Tibial nerve (tissue), 4 donors: ENCODE results near the gene CLHC1. TPM values are rescaled to one million over a fixed set of nuclear protein-coding genes. Genes with fewer than 3 reads are reported as not detected.

Source experiments
- DNase-seq, 2 donors: peaks; one replicate each; pipeline ENCODE4 v3.0.0-alpha.2; 2019; ENCODE audit warnings: low spot score in 2 of 2
- H3K27ac ChIP-seq, 4 donors: fragments of 200-600 bp; sonication (generic) in 3 of 4; one replicate each; pipeline ENCODE4 v1.5.1; 2017 to 2019; ENCODE audit warnings: mild to moderate bottlenecking in 1 of 4
- H3K27me3 ChIP-seq, 2 donors: fragments of 200-600 bp; sonication (generic) in 1 of 2; one replicate each; pipeline versions ENCODE4 v1.5.1 to v1.6.0; 2017 to 2019
- H3K36me3 ChIP-seq, 3 donors: fragments of 200-600 bp; sonication (generic); one replicate each; pipeline ENCODE4 v1.5.1; 2018 to 2019
- H3K4me1 ChIP-seq, 4 donors: fragments of 200-600 bp; sonication (generic) in 3 of 4; one replicate each; pipeline ENCODE4 v1.5.1; 2017 to 2019
- H3K4me3 ChIP-seq, 4 donors: fragments of 200-600 bp; sonication (generic) in 3 of 4; one replicate each; pipeline ENCODE4 v1.5.1; 2017 to 2019; ENCODE audit warnings: mild to moderate bottlenecking in 1 of 4, moderate library complexity in 1 of 4
- H3K9me3 ChIP-seq, 4 donors: fragments of 200-600 bp; sonication (generic) in 3 of 4; one replicate each; pipeline ENCODE4 v1.5.1; 2017 to 2019
- EP300 ChIP-seq, 2 donors: sonication (generic); formaldehyde crosslinking; IDR thresholded peaks; one replicate each; pipeline ENCODE4 v1.6.1; 2017; ENCODE audit warnings: antibody characterized with exemption in 2 of 2, mild to moderate bottlenecking in 1 of 2
- POLR2A ChIP-seq, 2 donors: fragments of 450-650 bp; IDR thresholded peaks; one replicate each; pipeline ENCODE4 v1.6.1; 2017; ENCODE audit warnings: antibody characterized with exemption in 2 of 2, mild to moderate bottlenecking in 2 of 2, moderate library complexity in 2 of 2
- WGBS, 2 donors: methylation state at CpG; one replicate each; pipeline ENCODE4 v1.1.5; 2018; 5-methylcytosine and 5-hydroxymethylcytosine counted together
- total RNA-seq, 4 donors: library from RNA; depleted of rRNA; stranded (reverse); fragments of >200 nt; gene quantifications; one replicate each; pipeline ENCODE4 v1.1.0, GENCODE V29; 2016
- TF ChIP-seq, protein P1 (sequence below), 5 experiments: fragments of 200-600 bp in 3 of 5; fragments of 450-650 bp in 2 of 5; sonication (generic) in 3 of 5; IDR thresholded peaks; one replicate each; pipeline ENCODE4 v1.5.1; 2016 to 2019; ENCODE audit warnings: antibody characterized with exemption in 5 of 5, mild to moderate bottlenecking in 3 of 5, moderate library complexity in 2 of 5

CLHC1 gene
- total RNA-seq, 4 donors from 2014 or later: 1.7 to 15.6 (median 9.9) TPM

- DNase-seq: no peak
- Histone ChIP-seq H3K27ac (peak overlapping the region in 1 of 4 donors; percentile 58), H3K4me3 (no peak overlapping the region), H3K27me3 (no peaks in the 10 kb centered on the region), H3K36me3 (no peaks in the 10 kb centered on the region), H3K4me1 (peaks cover 0 to 64% (median 30%) of the 10 kb centered on the region in 4 donors), H3K9me3 (no peaks in the 10 kb centered on the region)
- TF ChIP-seq EP300 (IDR thresholded peaks at IDR 0.05): no peak
- WGBS, 2 donors: 85 to 88% methylated on average over 14 of the region's 14 CpGs
Observed at GRCh38 chr2:55152475-55153412, 79.3 kb downstream of the CLHC1 start.

GRCh38 chr2:55151733-55152433 lies 80.2 kb downstream of the CLHC1 start:
- DNase-seq: no peak
- TF ChIP-seq POLR2A (IDR thresholded peaks at IDR 0.05): no peak
- TF ChIP-seq EP300 (IDR thresholded peaks at IDR 0.05): no peak
- TF ChIP-seq, protein P1, sequence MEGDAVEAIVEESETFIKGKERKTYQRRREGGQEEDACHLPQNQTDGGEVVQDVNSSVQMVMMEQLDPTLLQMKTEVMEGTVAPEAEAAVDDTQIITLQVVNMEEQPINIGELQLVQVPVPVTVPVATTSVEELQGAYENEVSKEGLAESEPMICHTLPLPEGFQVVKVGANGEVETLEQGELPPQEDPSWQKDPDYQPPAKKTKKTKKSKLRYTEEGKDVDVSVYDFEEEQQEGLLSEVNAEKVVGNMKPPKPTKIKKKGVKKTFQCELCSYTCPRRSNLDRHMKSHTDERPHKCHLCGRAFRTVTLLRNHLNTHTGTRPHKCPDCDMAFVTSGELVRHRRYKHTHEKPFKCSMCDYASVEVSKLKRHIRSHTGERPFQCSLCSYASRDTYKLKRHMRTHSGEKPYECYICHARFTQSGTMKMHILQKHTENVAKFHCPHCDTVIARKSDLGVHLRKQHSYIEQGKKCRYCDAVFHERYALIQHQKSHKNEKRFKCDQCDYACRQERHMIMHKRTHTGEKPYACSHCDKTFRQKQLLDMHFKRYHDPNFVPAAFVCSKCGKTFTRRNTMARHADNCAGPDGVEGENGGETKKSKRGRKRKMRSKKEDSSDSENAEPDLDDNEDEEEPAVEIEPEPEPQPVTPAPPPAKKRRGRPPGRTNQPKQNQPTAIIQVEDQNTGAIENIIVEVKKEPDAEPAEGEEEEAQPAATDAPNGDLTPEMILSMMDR (IDR thresholded peaks at IDR 0.05): no peak
- Histone ChIP-seq H3K9me3 (no peaks in the 10 kb centered on the region), H3K4me1 (peaks cover 0 to 56% (median 29%) of the 10 kb centered on the region in 4 donors), H3K27ac (no peak overlapping the region), H3K4me3 (no peak overlapping the region), H3K36me3 (no peaks in the 10 kb centered on the region), H3K27me3 (no peaks in the 10 kb centered on the region)

DNA sequence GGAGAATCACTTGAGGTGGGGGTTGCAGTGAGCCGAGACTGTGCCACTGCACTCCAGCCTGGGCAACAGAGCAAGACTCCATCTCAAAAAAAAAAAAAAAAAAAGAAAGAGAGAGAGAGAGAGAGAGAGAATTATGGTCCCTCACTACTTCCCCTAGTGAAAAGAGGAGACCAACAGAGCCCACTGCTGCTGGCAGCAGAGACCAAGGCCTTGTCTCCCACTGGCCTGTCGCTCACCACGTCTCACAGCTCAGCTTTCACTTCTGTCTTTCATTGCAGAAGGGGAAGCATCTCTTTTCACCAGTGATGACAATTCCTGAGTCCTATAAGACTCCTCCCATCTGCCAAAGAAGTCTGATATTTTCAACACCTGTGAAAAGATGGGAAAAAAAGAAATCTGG lies 81.3 kb downstream of the CLHC1 start:
- peaks cover 0 to 45% (median 23%) of the 10 kb centered on the region in 4 donors for H3K4me1 ChIP-seq
- no peaks in the 10 kb centered on the region for H3K36me3 ChIP-seq
- H3K4me3 ChIP-seq: no peak overlapping the region
- DNase-seq: no peak
- H3K9me3 ChIP-seq: no peaks in the 10 kb centered on the region
- no peak overlapping the region for H3K27ac ChIP-seq
- no peaks in the 10 kb centered on the region for H3K27me3 ChIP-seq
- TF ChIP-seq POLR2A (IDR thresholded peaks at IDR 0.05) (no peak), EP300 (IDR thresholded peaks at IDR 0.05) (no peak)
- TF ChIP-seq, protein P1 (IDR thresholded peaks at IDR 0.05): no peak
- 92 to 97% methylated on average over 3 of the region's 3 CpGs for WGBS, 2 donors

- WGBS, 2 donors: 61 to 70% methylated on average over 2 of the region's 2 CpGs
- Histone ChIP-seq H3K27ac (no peak overlapping the region), H3K4me3 (no peak overlapping the region), H3K36me3 (no peaks in the 10 kb centered on the region), H3K4me1 (peaks cover 0 to 19% (median 3%) of the 10 kb centered on the region in 4 donors), H3K27me3 (no peaks in the 10 kb centered on the region), H3K9me3 (no peaks in the 10 kb centered on the region)
- TF ChIP-seq POLR2A (IDR thresholded peaks at IDR 0.05) (no peak), EP300 (IDR thresholded peaks at IDR 0.05) (no peak)
- TF ChIP-seq, protein P1 (IDR thresholded peaks at IDR 0.05): no peak
- no peak for DNase-seq
Observed at GRCh38 chr2:55148269-55148668, 83.8 kb downstream of the CLHC1 start.

GRCh38 chr2:55147531-55147930 lies 84.6 kb downstream of the CLHC1 start:
- TF ChIP-seq EP300 (IDR thresholded peaks at IDR 0.05) (no peak), POLR2A (IDR thresholded peaks at IDR 0.05) (no peak)
- TF ChIP-seq, protein P1 (IDR thresholded peaks at IDR 0.05): no peak

More at GRCh38 chr2:55147531-55147930, 84.6 kb downstream of the CLHC1 start:
- no peaks in the 10 kb centered on the region for H3K27me3 ChIP-seq
- H3K4me1 ChIP-seq: peaks cover 0 to 15% (median 2%) of the 10 kb centered on the region in 4 donors
- H3K9me3 ChIP-seq: no peaks in the 10 kb centered on the region
- 93 to 94% methylated on average over 3 of the region's 3 CpGs for WGBS, 2 donors
- no peaks in the 10 kb centered on the region for H3K36me3 ChIP-seq
- no peak overlapping the region for H3K27ac ChIP-seq
- no peak for DNase-seq
- H3K4me3 ChIP-seq: no peak overlapping the region
